Activated naive CD4-positive, alpha-beta T cell treated with anti-CD3 and anti-CD28 coated beads, Interleukin-2, amount 50 U/mL, for 72 hours (primary cell): ENCODE data around the gene KLHL25. TPM values are rescaled to one million over a fixed set of nuclear protein-coding genes. Genes with fewer than 3 reads are reported as not detected.
A peak's percentile ranks its signal among the peaks of the same experiment; 100 is the strongest.

Source experiments
- ATAC-seq, 2 donors: fragments of 150-1000 bp; cut with Tn5 transposase; 2 replicates each; pipeline ENCODE4 v1.10.0; 2021; ENCODE audit warnings: mild to moderate bottlenecking in 2 of 2, moderate library complexity in 2 of 2
- DNase-seq, 2 donors: peaks; one replicate each; pipeline ENCODE4 v3.0.0; 2021 to 2022; ENCODE audit warnings: low spot score in 2 of 2
- H3K27ac Mint-ChIP-seq, 2 donors: one replicate each; pipeline ENCODE4 v1.8.0; 2022; ENCODE audit warnings: mild to moderate bottlenecking in 2 of 2, mixed read lengths in 2 of 2
- H3K36me3 Mint-ChIP-seq, 2 donors: one replicate each; pipeline ENCODE4 v1.8.0; 2022; ENCODE audit warnings: mixed read lengths in 2 of 2
- H3K9me3 Mint-ChIP-seq, 2 donors: one replicate each; pipeline ENCODE4 v1.8.0; 2022; ENCODE audit warnings: mixed read lengths in 2 of 2
- total RNA-seq, 2 donors: library from RNA; stranded (reverse); gene quantifications; one replicate each; pipeline ENCODE4 v1.2.3, GENCODE V29; 2022

The KLHL25 gene
- total RNA-seq, 2 donors from 2014 or later = 6.0 to 9.2 TPM

GRCh38 chr15:85759376-85759775 is 35.3 kb downstream of the KLHL25 start:
- no peaks in the 10 kb centered on the region for H3K36me3 Mint-ChIP-seq
- H3K27ac Mint-ChIP-seq = no peak overlapping the region
- no peaks in the 10 kb centered on the region for H3K9me3 Mint-ChIP-seq
- DNase-seq (no peak), ATAC-seq (no peak)

- H3K9me3 Mint-ChIP-seq = no peaks in the 10 kb centered on the region
- no peaks in the 10 kb centered on the region for H3K36me3 Mint-ChIP-seq
- H3K27ac Mint-ChIP-seq = peak overlapping the region in 1 of 2 donors; percentile 36
- DNase-seq = no peak
- ATAC-seq = no peak
Observed at GRCh38 chr15:85758655-85758978, 36.1 kb downstream of the KLHL25 start.

- no peak for DNase-seq
- no peak for ATAC-seq
- Mint-ChIP-seq H3K36me3 (no peaks in the 10 kb centered on the region), H3K9me3 (no peaks in the 10 kb centered on the region), H3K27ac (no peak overlapping the region)
Observed at GRCh38 chr15:85757939-85758654, 36.6 kb downstream of the KLHL25 start.

- Mint-ChIP-seq H3K9me3 (no peaks in the 10 kb centered on the region), H3K27ac (no peak overlapping the region), H3K36me3 (no peaks in the 10 kb centered on the region)
- no peak for ATAC-seq
- DNase-seq = no peak
Observed at GRCh38 chr15:85757073-85757938, 37.4 kb downstream of the KLHL25 start.

GRCh38 chr15:85756411-85757072 is 38.2 kb downstream of the KLHL25 start:
- Mint-ChIP-seq H3K36me3 (no peaks in the 10 kb centered on the region), H3K27ac (peak overlapping the region in 1 of 2 donors; percentile 22), H3K9me3 (no peaks in the 10 kb centered on the region)
- peak in 1 of 2 donors; percentile 48 for DNase-seq
- ATAC-seq = no peak

- DNase-seq (no peak), ATAC-seq (no peak)
- no peak overlapping the region for H3K27ac Mint-ChIP-seq
- H3K9me3 Mint-ChIP-seq = no peaks in the 10 kb centered on the region
- no peaks in the 10 kb centered on the region for H3K36me3 Mint-ChIP-seq
Observed at GRCh38 chr15:85755942-85756341, 38.8 kb downstream of the KLHL25 start.

GRCh38 chr15:85755471-85755870 is 39.3 kb downstream of the KLHL25 start:
- H3K9me3 Mint-ChIP-seq = no peaks in the 10 kb centered on the region
- no peak for DNase-seq
- no peak for ATAC-seq
- no peaks in the 10 kb centered on the region for H3K36me3 Mint-ChIP-seq
- no peak overlapping the region for H3K27ac Mint-ChIP-seq

- Mint-ChIP-seq H3K27ac (peak overlapping the region in 1 of 2 donors; percentile 32), H3K9me3 (no peaks in the 10 kb centered on the region), H3K36me3 (no peaks in the 10 kb centered on the region)
- DNase-seq (peak in 1 of 2 donors; percentile 34), ATAC-seq (no peak)
Observed at GRCh38 chr15:85754989-85755388, 39.7 kb downstream of the KLHL25 start.

GRCh38 chr15:85753791-85754452 is 40.8 kb downstream of the KLHL25 start:
- ATAC-seq (no peak), DNase-seq (peak in 1 of 2 donors; percentile 47)
- Mint-ChIP-seq H3K9me3 (no peaks in the 10 kb centered on the region), H3K27ac (peak overlapping the region; percentile 50 to 63), H3K36me3 (no peaks in the 10 kb centered on the region)

- no peak for DNase-seq
- H3K36me3 Mint-ChIP-seq = no peaks in the 10 kb centered on the region
- ATAC-seq = no peak
- no peaks in the 10 kb centered on the region for H3K9me3 Mint-ChIP-seq
- peak overlapping the region; percentile 63 to 66 for H3K27ac Mint-ChIP-seq
Observed at GRCh38 chr15:85753261-85753660, 41.5 kb downstream of the KLHL25 start.

GRCh38 chr15:85752491-85752961 is 42.2 kb downstream of the KLHL25 start:
- H3K9me3 Mint-ChIP-seq = no peaks in the 10 kb centered on the region
- no peaks in the 10 kb centered on the region for H3K36me3 Mint-ChIP-seq
- ATAC-seq (peak in 1 of 2 donors; percentile 3), DNase-seq (peak in 1 of 2 donors; percentile 16)
- peak overlapping the region; percentile 66 to 81 for H3K27ac Mint-ChIP-seq

- peak overlapping the region; percentile 60 to 66 for H3K27ac Mint-ChIP-seq
- no peaks in the 10 kb centered on the region for H3K36me3 Mint-ChIP-seq
- peak in 1 of 2 donors; percentile 39 for DNase-seq
- H3K9me3 Mint-ChIP-seq = no peaks in the 10 kb centered on the region
- ATAC-seq = no peak
Observed at GRCh38 chr15:85752124-85752475, 42.6 kb downstream of the KLHL25 start.

GRCh38 chr15:85751291-85752123 is 43.2 kb downstream of the KLHL25 start:
- peak in 1 of 2 donors; percentile 40 for DNase-seq
- H3K27ac Mint-ChIP-seq = peak overlapping the region; percentile 60 to 66
- no peaks in the 10 kb centered on the region for H3K9me3 Mint-ChIP-seq
- ATAC-seq = peak in 1 of 2 donors; percentile 25
- H3K36me3 Mint-ChIP-seq = peaks cover 0 to 3% of the 10 kb centered on the region in 2 donors

- peak in 1 of 2 donors; percentile 37 for DNase-seq
- H3K9me3 Mint-ChIP-seq = no peaks in the 10 kb centered on the region
- peak in 1 of 2 donors; percentile 10 for ATAC-seq
- H3K27ac Mint-ChIP-seq = peak overlapping the region; percentile 35 to 52
- H3K36me3 Mint-ChIP-seq = peaks cover 0 to 10% of the 10 kb centered on the region in 2 donors
Observed at GRCh38 chr15:85750319-85751290, 44.1 kb downstream of the KLHL25 start.
